ENCODE results near the gene MLLT6.

Gene MLLT6

GRCh38 chr17:38709104-38709820 is 4.2 kb downstream of the MLLT6 start:
- Histone ChIP-seq H3K79me1 (ENCODE audit: low read depth, low read length) (peaks cover 2% of the 10 kb centered on the region), H4K91ac (ENCODE audit: low read depth, low read length, poor library complexity) (no peak overlapping the region), H3K4me3 (ENCODE audit: low read length in 2 of 2) (no peak overlapping the region), H2AFZ (ENCODE audit: low read length) (no peak overlapping the region), H3K18ac (ENCODE audit: low read length) (no peak overlapping the region), H3K4me1 (ENCODE audit: control insufficient read depth in 2 of 2, insufficient read depth in 1 of 2, low read depth in 1 of 2, low read length in 2 of 2) (peaks cover 11 to 12% of the 10 kb centered on the region in 2 donors), H2BK15ac (ENCODE audit: low read length) (no peak overlapping the region), H3K4me2 (ENCODE audit: insufficient read depth, low read length, poor library complexity, severe bottlenecking) (no peak overlapping the region), H3K23ac (ENCODE audit: low read depth, low read length, poor library complexity) (no peak overlapping the region), H3K4ac (ENCODE audit: low read length) (no peak overlapping the region), H2AK5ac (ENCODE audit: low read depth, low read length) (no peak overlapping the region), H3K14ac (ENCODE audit: low read length) (peak overlapping the region; percentile 57), H3K9me3 (replicated peaks in 1 of 2; ENCODE audit: control insufficient read depth in 2 of 2, insufficient read depth in 1 of 2, low read depth in 1 of 2, low read length in 2 of 2) (no peaks in the 10 kb centered on the region), H3K27me3 (ENCODE audit: control insufficient read depth in 3 of 3, insufficient read depth in 3 of 3, low read depth in 1 of 3, low read length in 3 of 3) (peaks cover 0 to 17% (median under 1%) of the 10 kb centered on the region in 3 experiments), H3K27ac (replicated peaks; ENCODE audit: low read length) (no peak overlapping the region), H4K8ac (ENCODE audit: low read depth, low read length) (no peak overlapping the region), H2BK5ac (ENCODE audit: low read length) (no peak overlapping the region), H2BK12ac (ENCODE audit: low read length) (no peak overlapping the region), H2BK120ac (ENCODE audit: low read depth, low read length) (no peak overlapping the region), H3K36me3 (replicated peaks in 1 of 2; ENCODE audit: control insufficient read depth in 2 of 2, insufficient read depth in 2 of 2, low read length in 2 of 2) (peaks cover 11 to 67% of the 10 kb centered on the region in 2 donors), H3K9ac (ENCODE audit: low read depth, low read length, poor library complexity) (peak overlapping the region; percentile 13)
- no CpG with 5 or more reads among the region's 18 CpGs for WGBS, 2 donors (ENCODE audit: extremely low coverage in 2 of 2, insufficient read length in 2 of 2, insufficient replicate concordance in 1 of 2)
- no peak for DNase-seq (ENCODE audit: low spot score)

- Histone ChIP-seq H3K9ac (ENCODE audit: low read depth, low read length, poor library complexity) (no peak overlapping the region), H3K79me1 (ENCODE audit: low read depth, low read length) (peaks cover 2% of the 10 kb centered on the region), H3K18ac (ENCODE audit: low read length) (no peak overlapping the region), H3K4me2 (ENCODE audit: insufficient read depth, low read length, poor library complexity, severe bottlenecking) (no peak overlapping the region), H2BK5ac (ENCODE audit: low read length) (no peak overlapping the region), H3K36me3 (replicated peaks in 1 of 2; ENCODE audit: control insufficient read depth in 2 of 2, insufficient read depth in 2 of 2, low read length in 2 of 2) (peaks cover 11 to 75% of the 10 kb centered on the region in 2 donors), H3K14ac (ENCODE audit: low read length) (no peak overlapping the region), H2AFZ (ENCODE audit: low read length) (no peak overlapping the region), H3K4ac (ENCODE audit: low read length) (no peak overlapping the region), H3K27me3 (ENCODE audit: control insufficient read depth in 3 of 3, insufficient read depth in 3 of 3, low read depth in 1 of 3, low read length in 3 of 3) (peaks cover 0 to 11% (median 0%) of the 10 kb centered on the region in 3 experiments), H2AK5ac (ENCODE audit: low read depth, low read length) (no peak overlapping the region), H4K8ac (ENCODE audit: low read depth, low read length) (no peak overlapping the region), H3K4me3 (ENCODE audit: low read length in 2 of 2) (no peak overlapping the region), H3K23ac (ENCODE audit: low read depth, low read length, poor library complexity) (no peak overlapping the region), H2BK12ac (ENCODE audit: low read length) (no peak overlapping the region), H3K4me1 (ENCODE audit: control insufficient read depth in 2 of 2, insufficient read depth in 1 of 2, low read depth in 1 of 2, low read length in 2 of 2) (peaks cover 8 to 9% of the 10 kb centered on the region in 2 donors), H3K9me3 (replicated peaks in 1 of 2; ENCODE audit: control insufficient read depth in 2 of 2, insufficient read depth in 1 of 2, low read depth in 1 of 2, low read length in 2 of 2) (no peaks in the 10 kb centered on the region), H4K91ac (ENCODE audit: low read depth, low read length, poor library complexity) (no peak overlapping the region), H2BK120ac (ENCODE audit: low read depth, low read length) (no peak overlapping the region), H3K27ac (replicated peaks; ENCODE audit: low read length) (no peak overlapping the region), H2BK15ac (ENCODE audit: low read length) (no peak overlapping the region)
- WGBS, 2 donors (ENCODE audit: extremely low coverage in 2 of 2, insufficient read length in 2 of 2, insufficient replicate concordance in 1 of 2), result no CpG with 5 or more reads among the region's 13 CpGs
- DNase-seq (ENCODE audit: low spot score), result no peak
Observed at GRCh38 chr17:38709864-38710603, 5.0 kb downstream of the MLLT6 start.

GRCh38 chr17:38710604-38710962 is 5.5 kb downstream of the MLLT6 start:
- H2AK5ac ChIP-seq (ENCODE audit: low read depth, low read length), result no peak overlapping the region
- peaks cover 8 to 9% of the 10 kb centered on the region in 2 donors for H3K4me1 ChIP-seq (ENCODE audit: control insufficient read depth in 2 of 2, insufficient read depth in 1 of 2, low read depth in 1 of 2, low read length in 2 of 2)
- DNase-seq (ENCODE audit: low spot score), result no peak
- H2BK15ac ChIP-seq (ENCODE audit: low read length), result no peak overlapping the region
- peaks cover 2% of the 10 kb centered on the region for H3K79me1 ChIP-seq (ENCODE audit: low read depth, low read length)
- H4K8ac ChIP-seq (ENCODE audit: low read depth, low read length), result no peak overlapping the region
- H3K4ac ChIP-seq (ENCODE audit: low read length), result no peak overlapping the region
- H2BK120ac ChIP-seq (ENCODE audit: low read depth, low read length), result no peak overlapping the region
- H2BK12ac ChIP-seq (ENCODE audit: low read length), result no peak overlapping the region
- no peak overlapping the region for H3K9ac ChIP-seq (ENCODE audit: low read depth, low read length, poor library complexity)
- H3K27ac ChIP-seq (replicated peaks; ENCODE audit: low read length), result no peak overlapping the region
- WGBS, 2 donors (ENCODE audit: extremely low coverage in 2 of 2, insufficient read length in 2 of 2, insufficient replicate concordance in 1 of 2), result no CpG with 5 or more reads among the region's 3 CpGs
- H3K14ac ChIP-seq (ENCODE audit: low read length), result no peak overlapping the region
- no peak overlapping the region for H3K4me2 ChIP-seq (ENCODE audit: insufficient read depth, low read length, poor library complexity, severe bottlenecking)
- no peaks in the 10 kb centered on the region for H3K9me3 ChIP-seq (replicated peaks in 1 of 2; ENCODE audit: control insufficient read depth in 2 of 2, insufficient read depth in 1 of 2, low read depth in 1 of 2, low read length in 2 of 2)
- no peak overlapping the region for H3K23ac ChIP-seq (ENCODE audit: low read depth, low read length, poor library complexity)
- H2AFZ ChIP-seq (ENCODE audit: low read length), result no peak overlapping the region
- H4K91ac ChIP-seq (ENCODE audit: low read depth, low read length, poor library complexity), result no peak overlapping the region
- peaks cover 0 to 11% (median 0%) of the 10 kb centered on the region in 3 experiments for H3K27me3 ChIP-seq (ENCODE audit: control insufficient read depth in 3 of 3, insufficient read depth in 3 of 3, low read depth in 1 of 3, low read length in 3 of 3)
- peaks cover 11 to 81% of the 10 kb centered on the region in 2 donors for H3K36me3 ChIP-seq (replicated peaks in 1 of 2; ENCODE audit: control insufficient read depth in 2 of 2, insufficient read depth in 2 of 2, low read length in 2 of 2)
- no peak overlapping the region for H2BK5ac ChIP-seq (ENCODE audit: low read length)
- no peak overlapping the region for H3K4me3 ChIP-seq (ENCODE audit: low read length in 2 of 2)
- H3K18ac ChIP-seq (ENCODE audit: low read length), result no peak overlapping the region

GRCh38 chr17:38710985-38711384 is 5.9 kb downstream of the MLLT6 start:
- no peak overlapping the region for H3K4me2 ChIP-seq (ENCODE audit: insufficient read depth, low read length, poor library complexity, severe bottlenecking)
- no peaks in the 10 kb centered on the region for H3K79me1 ChIP-seq (ENCODE audit: low read depth, low read length)
- no peak overlapping the region for H2BK15ac ChIP-seq (ENCODE audit: low read length)
- no peak overlapping the region for H3K23ac ChIP-seq (ENCODE audit: low read depth, low read length, poor library complexity)
- H3K4ac ChIP-seq (ENCODE audit: low read length), result no peak overlapping the region
- H2BK120ac ChIP-seq (ENCODE audit: low read depth, low read length), result no peak overlapping the region
- DNase-seq (ENCODE audit: low spot score), result no peak
- no peak overlapping the region for H3K27ac ChIP-seq (replicated peaks; ENCODE audit: low read length)
- H3K4me3 ChIP-seq (ENCODE audit: low read length in 2 of 2), result no peak overlapping the region
- H4K91ac ChIP-seq (ENCODE audit: low read depth, low read length, poor library complexity), result no peak overlapping the region
- H2AFZ ChIP-seq (ENCODE audit: low read length), result no peak overlapping the region
- no peak overlapping the region for H3K9ac ChIP-seq (ENCODE audit: low read depth, low read length, poor library complexity)
- H4K8ac ChIP-seq (ENCODE audit: low read depth, low read length), result no peak overlapping the region
- H3K9me3 ChIP-seq (replicated peaks in 1 of 2; ENCODE audit: control insufficient read depth in 2 of 2, insufficient read depth in 1 of 2, low read depth in 1 of 2, low read length in 2 of 2), result no peaks in the 10 kb centered on the region
- H3K36me3 ChIP-seq (replicated peaks in 1 of 2; ENCODE audit: control insufficient read depth in 2 of 2, insufficient read depth in 2 of 2, low read length in 2 of 2), result peaks cover 11 to 85% of the 10 kb centered on the region in 2 donors
- no peak overlapping the region for H2BK12ac ChIP-seq (ENCODE audit: low read length)
- no peak overlapping the region for H3K18ac ChIP-seq (ENCODE audit: low read length)
- H2BK5ac ChIP-seq (ENCODE audit: low read length), result no peak overlapping the region
- H3K27me3 ChIP-seq (ENCODE audit: control insufficient read depth in 3 of 3, insufficient read depth in 3 of 3, low read depth in 1 of 3, low read length in 3 of 3), result peaks cover 0 to 8% (median 0%) of the 10 kb centered on the region in 3 experiments
- WGBS, 2 donors (ENCODE audit: extremely low coverage in 2 of 2, insufficient read length in 2 of 2, insufficient replicate concordance in 1 of 2), result no CpG with 5 or more reads among the region's 5 CpGs
- no peak overlapping the region for H3K14ac ChIP-seq (ENCODE audit: low read length)
- H3K4me1 ChIP-seq (ENCODE audit: control insufficient read depth in 2 of 2, insufficient read depth in 1 of 2, low read depth in 1 of 2, low read length in 2 of 2), result peaks cover 8 to 9% of the 10 kb centered on the region in 2 donors
- no peak overlapping the region for H2AK5ac ChIP-seq (ENCODE audit: low read depth, low read length)

Data from neuronal stem cell (in vitro differentiated cells).